ENCODE measurements around the gene IRS1. TPM values are rescaled to one million over a fixed set of nuclear protein-coding genes. Genes with fewer than 3 reads are reported as not detected.

Gene IRS1
- total RNA-seq, 1 donor from 2014 or later: 12.6 TPM

GRCh38 chr2:226761195-226761583 lies 38.4 kb downstream of the IRS1 start:
- Histone ChIP-seq H3K4me3 (ENCODE audit: low read depth, low read length) (no peak overlapping the region), H3K27me3 (ENCODE audit: control insufficient read depth, insufficient read depth, low read length) (no peaks in the 10 kb centered on the region), H3K36me3 (ENCODE audit: control insufficient read depth, insufficient read depth, low read length) (peaks cover 3% of the 10 kb centered on the region)
- TF ChIP-seq CTCF (IDR thresholded peaks at IDR 0.05; ENCODE audit: insufficient read depth, low read length, severe bottlenecking): no peak
- FAIRE-seq (no peak), DNase-seq (ENCODE audit: low read depth) (no peak)

DNA sequence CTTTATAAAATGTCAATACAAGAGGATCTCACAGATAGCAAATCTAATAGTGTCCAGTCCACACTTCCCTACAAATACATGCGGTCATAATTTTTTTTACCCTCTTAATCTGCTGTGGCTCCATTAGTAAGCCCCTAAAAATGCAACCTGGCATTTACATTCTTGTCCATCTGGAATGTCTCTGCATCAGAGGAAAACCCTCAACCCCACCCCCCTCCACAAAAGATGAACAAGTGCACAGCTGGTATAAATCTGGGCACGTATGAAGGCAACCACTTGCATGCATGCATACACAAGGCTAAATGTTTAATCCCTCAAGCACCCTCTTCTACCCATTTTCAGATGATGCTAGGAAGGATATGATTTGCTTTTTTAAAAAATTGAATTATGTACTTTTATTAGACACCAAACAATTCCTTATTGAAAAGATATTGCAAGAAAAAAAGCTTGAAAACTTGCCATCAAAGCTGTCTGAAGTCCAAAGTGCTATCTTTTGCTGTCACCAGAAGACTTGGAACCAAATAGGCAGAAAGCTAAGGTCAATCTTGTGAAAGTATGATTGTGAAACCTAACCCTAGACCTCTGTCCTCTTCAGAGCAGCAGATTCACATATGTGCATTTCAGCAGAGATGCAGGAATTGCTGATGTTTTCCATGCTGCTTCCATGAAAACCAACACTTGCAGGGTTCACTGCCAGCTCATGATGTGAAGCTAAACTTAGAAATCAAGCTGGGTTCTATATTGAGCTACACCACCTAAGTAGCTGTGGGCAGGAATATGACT lies 39.0 kb downstream of the IRS1 start:
- Histone ChIP-seq H3K4me3 (ENCODE audit: low read depth, low read length) (no peak overlapping the region), H3K27me3 (ENCODE audit: control insufficient read depth, insufficient read depth, low read length) (no peaks in the 10 kb centered on the region), H3K36me3 (ENCODE audit: control insufficient read depth, insufficient read depth, low read length) (peaks cover 3% of the 10 kb centered on the region)
- no peak for FAIRE-seq
- DNase-seq (ENCODE audit: low read depth): peak; percentile 42
- TF ChIP-seq CTCF (IDR thresholded peaks at IDR 0.05; ENCODE audit: insufficient read depth, low read length, severe bottlenecking): no peak

DNA sequence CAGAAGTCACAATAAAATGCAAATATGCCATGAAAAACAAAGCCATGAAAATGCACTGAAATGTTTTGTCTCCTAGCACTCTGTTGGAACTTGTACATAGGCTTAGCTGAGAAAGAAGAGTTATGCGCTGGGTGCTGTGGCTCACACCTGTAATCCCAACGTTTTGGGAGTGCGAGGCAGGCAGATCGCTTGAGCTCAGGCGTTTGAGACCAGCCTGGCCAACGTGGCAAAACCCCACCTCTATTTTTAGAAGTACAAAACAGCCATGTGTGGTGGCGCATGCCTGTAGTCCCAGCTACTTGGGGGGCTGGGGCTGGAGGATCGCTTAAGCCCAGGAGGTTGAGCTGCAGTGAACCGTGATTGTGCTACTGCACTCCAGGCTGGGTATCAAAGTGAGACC lies 39.9 kb downstream of the IRS1 start:
- DNase-seq (ENCODE audit: low read depth) (no peak), FAIRE-seq (peak; percentile 43)
- Histone ChIP-seq H3K4me3 (ENCODE audit: low read depth, low read length) (no peak overlapping the region), H3K36me3 (ENCODE audit: control insufficient read depth, insufficient read depth, low read length) (peaks cover 3% of the 10 kb centered on the region), H3K27me3 (ENCODE audit: control insufficient read depth, insufficient read depth, low read length) (no peaks in the 10 kb centered on the region)
- TF ChIP-seq CTCF (IDR thresholded peaks at IDR 0.05; ENCODE audit: insufficient read depth, low read length, severe bottlenecking): no peak

- Histone ChIP-seq H3K36me3 (ENCODE audit: control insufficient read depth, insufficient read depth, low read length) (peaks cover 1% of the 10 kb centered on the region), H3K27me3 (ENCODE audit: control insufficient read depth, insufficient read depth, low read length) (no peaks in the 10 kb centered on the region), H3K4me3 (ENCODE audit: low read depth, low read length) (no peak overlapping the region)
- FAIRE-seq (no peak), DNase-seq (ENCODE audit: low read depth) (peak; percentile 54)
- TF ChIP-seq CTCF (IDR thresholded peaks at IDR 0.05; ENCODE audit: insufficient read depth, low read length, severe bottlenecking): no peak
Measured at GRCh38 chr2:226758921-226759640, 40.5 kb downstream of the IRS1 start.

GRCh38 chr2:226756131-226756530 lies 43.5 kb downstream of the IRS1 start:
- DNase-seq (ENCODE audit: low read depth): peak; percentile 100
- Histone ChIP-seq H3K27me3 (ENCODE audit: control insufficient read depth, insufficient read depth, low read length) (no peaks in the 10 kb centered on the region), H3K4me3 (ENCODE audit: low read depth, low read length) (no peak overlapping the region), H3K36me3 (ENCODE audit: control insufficient read depth, insufficient read depth, low read length) (no peaks in the 10 kb centered on the region)
- TF ChIP-seq CTCF (IDR thresholded peaks at IDR 0.05; ENCODE audit: insufficient read depth, low read length, severe bottlenecking): no peak
- peak; percentile 73 for FAIRE-seq

Data from bronchial epithelial cell (primary cell).